RWPE1 (cell line): Measurements from ENCODE around the gene VPS50.
A peak's percentile ranks its signal among the peaks of the same experiment; 100 is the strongest.

Source experiments
- CTCF ChIA-PET: fragments of 350-600 bp; sonication (Branson Sonifier 250); formaldehyde crosslinking; extraction: SDS; loops from one replicate; lab custom pipeline; 2021; lab: Yijun Ruan, JAX
- POLR2A ChIA-PET: fragments of 400-600 bp; formaldehyde crosslinking; extraction: SDS; loops from one replicate; lab custom pipeline; 2020; ENCODE audit warnings: antibody characterized with exemption; ENCODE audit not compliant: low non-redundant PET; lab: Yijun Ruan, JAX
- DNase-seq: peaks from one replicate; pipeline ENCODE4 v3.0.0; 2012; ENCODE audit warnings: low spot score
- H3K27ac ChIP-seq: fragments of 450-650 bp; 2 replicates; pipeline ENCODE4 v1.5.1; 2017
- CTCF ChIP-seq: fragments of 450-650 bp; conservative IDR thresholded peaks from 2 replicates; pipeline ENCODE4 v1.5.1; 2017; ENCODE audit warnings: low read depth, mild to moderate bottlenecking

VPS50 gene

GRCh38 chr7:93235541-93235940 lies 3.4 kb downstream of the VPS50 start:
- ChIA-PET CTCF (interaction anchor here (0.8 to 0.9 kb wide), 2 partner anchors 11 to 294 kb away, joined by 3 read pairs; no protein-coding TSS in a partner anchor), POLR2A (no interaction called here)
- no peak for TF ChIP-seq CTCF
- no peak overlapping the region for H3K27ac ChIP-seq
- DNase-seq, result no peak

GRCh38 chr7:93238131-93238530 lies 6.0 kb downstream of the VPS50 start:
- DNase-seq, result no peak
- no peak overlapping the region for H3K27ac ChIP-seq
- TF ChIP-seq CTCF, result no peak
- ChIA-PET POLR2A (no interaction called here), CTCF (no interaction called here)

GRCh38 chr7:93238748-93239147 lies 6.6 kb downstream of the VPS50 start:
- TF ChIP-seq CTCF, result no peak
- H3K27ac ChIP-seq, result no peak overlapping the region
- ChIA-PET CTCF (no interaction called here), POLR2A (no interaction called here)
- DNase-seq, result no peak

- H3K27ac ChIP-seq, result no peak overlapping the region
- DNase-seq, result no peak
Measured at GRCh38 chr7:93239824-93240223, 7.7 kb downstream of the VPS50 start.

GRCh38 chr7:93242106-93242505 lies 9.9 kb downstream of the VPS50 start:
- no peak for DNase-seq
- no peak for TF ChIP-seq CTCF
- CTCF ChIA-PET, result interaction anchor here (0.6 kb wide), 1 partner anchor 487 kb away, joined by 3 read pairs; no protein-coding TSS in a partner anchor
- no peak overlapping the region for H3K27ac ChIP-seq
- POLR2A ChIA-PET, result no interaction called here

More at GRCh38 chr7:93239824-93240223, 7.7 kb downstream of the VPS50 start:
- no peak for TF ChIP-seq CTCF
- CTCF ChIA-PET, result no interaction called here
- POLR2A ChIA-PET, result no interaction called here

- DNase-seq, result peak; percentile 10
- ChIA-PET CTCF (interaction anchor here (0.6 to 1.0 kb wide), 6 partner anchors 10 to 1175 kb away, joined by 3 to 5 read pairs (median 3); no protein-coding TSS in a partner anchor), POLR2A (no interaction called here)
- TF ChIP-seq CTCF, result peak; percentile 81
- H3K27ac ChIP-seq, result no peak overlapping the region
Measured at GRCh38 chr7:93245525-93246432, 13.6 kb downstream of the VPS50 start.
